Neural cell (in vitro differentiated cells): ENCODE results near the gene APEX1.

Experiments used
- EZH2 ChIP-seq: fragments of 200-600, 300-800 bp; shearing (Covaris generic), sonication (generic); IDR thresholded peaks from 2 replicates; pipeline ENCODE4 v1.6.1; 2014; ENCODE audit warnings: antibody characterized with exemption, low read length, borderline replicate concordance, mild to moderate bottlenecking; ENCODE audit not compliant: insufficient read depth, poor library complexity, severe bottlenecking
- MXI1 ChIP-seq: fragments of 450-650 bp; conservative IDR thresholded peaks from 2 replicates; pipeline ENCODE4 v1.6.1; 2014; ENCODE audit warnings: antibody characterized with exemption, mild to moderate bottlenecking; ENCODE audit not compliant: poor library complexity, severe bottlenecking
- POLR2AphosphoS5 ChIP-seq: IDR thresholded peaks from 2 replicates; pipeline ENCODE4 v1.6.1; 2012
- RAD21 ChIP-seq: fragments of 450-650 bp; conservative IDR thresholded peaks from 2 replicates; pipeline ENCODE4 v1.6.1; 2014; ENCODE audit warnings: antibody characterized with exemption, mild to moderate bottlenecking, moderate library complexity
- SMC3 ChIP-seq: fragments of 450-650 bp; conservative IDR thresholded peaks from 2 replicates; pipeline ENCODE4 v1.6.1; 2014; ENCODE audit warnings: antibody characterized with exemption, mild to moderate bottlenecking, moderate library complexity; ENCODE audit not compliant: poor library complexity
- TAF1 ChIP-seq: IDR thresholded peaks from 2 replicates; pipeline ENCODE4 v1.6.1; 2012; ENCODE audit warnings: low read depth
- TF ChIP-seq, protein P1 (sequence below): fragments of 450-650 bp; IDR thresholded peaks from 2 replicates; pipeline ENCODE4 v1.5.1; 2014; ENCODE audit warnings: antibody characterized with exemption, mild to moderate bottlenecking, moderate library complexity; ENCODE audit not compliant: poor library complexity, severe bottlenecking
- TF ChIP-seq, protein P2 (sequence below): IDR thresholded peaks from 2 replicates; pipeline ENCODE4 v1.6.1; 2012; ENCODE audit warnings: borderline replicate concordance

DNA sequence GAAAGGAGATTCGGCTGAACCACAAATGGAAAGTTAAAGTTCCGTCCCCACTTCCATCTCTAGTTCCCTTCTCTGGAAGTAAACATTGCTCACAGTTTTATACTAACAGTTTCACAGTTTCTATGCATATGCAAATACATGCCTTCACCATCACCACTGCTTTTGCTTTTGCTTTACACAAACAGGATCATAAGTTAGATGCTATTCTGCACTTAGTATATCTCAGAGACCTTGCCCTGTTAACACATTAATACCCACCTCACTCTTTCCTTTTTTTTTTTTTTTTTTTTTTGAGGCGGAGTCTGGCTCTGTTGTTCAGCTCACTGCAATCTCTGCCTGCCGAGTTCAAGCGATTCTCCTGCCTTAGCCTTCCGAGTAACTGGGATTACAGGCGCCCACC lies 42.6 kb upstream of the APEX1 start:
- TF ChIP-seq EZH2 (no peak), TAF1 (no peak), RAD21 (no peak), POLR2AphosphoS5 (no peak), MXI1 (no peak), SMC3 (no peak)
- TF ChIP-seq, protein P1, sequence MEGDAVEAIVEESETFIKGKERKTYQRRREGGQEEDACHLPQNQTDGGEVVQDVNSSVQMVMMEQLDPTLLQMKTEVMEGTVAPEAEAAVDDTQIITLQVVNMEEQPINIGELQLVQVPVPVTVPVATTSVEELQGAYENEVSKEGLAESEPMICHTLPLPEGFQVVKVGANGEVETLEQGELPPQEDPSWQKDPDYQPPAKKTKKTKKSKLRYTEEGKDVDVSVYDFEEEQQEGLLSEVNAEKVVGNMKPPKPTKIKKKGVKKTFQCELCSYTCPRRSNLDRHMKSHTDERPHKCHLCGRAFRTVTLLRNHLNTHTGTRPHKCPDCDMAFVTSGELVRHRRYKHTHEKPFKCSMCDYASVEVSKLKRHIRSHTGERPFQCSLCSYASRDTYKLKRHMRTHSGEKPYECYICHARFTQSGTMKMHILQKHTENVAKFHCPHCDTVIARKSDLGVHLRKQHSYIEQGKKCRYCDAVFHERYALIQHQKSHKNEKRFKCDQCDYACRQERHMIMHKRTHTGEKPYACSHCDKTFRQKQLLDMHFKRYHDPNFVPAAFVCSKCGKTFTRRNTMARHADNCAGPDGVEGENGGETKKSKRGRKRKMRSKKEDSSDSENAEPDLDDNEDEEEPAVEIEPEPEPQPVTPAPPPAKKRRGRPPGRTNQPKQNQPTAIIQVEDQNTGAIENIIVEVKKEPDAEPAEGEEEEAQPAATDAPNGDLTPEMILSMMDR, result no peak
- TF ChIP-seq, protein P2, sequence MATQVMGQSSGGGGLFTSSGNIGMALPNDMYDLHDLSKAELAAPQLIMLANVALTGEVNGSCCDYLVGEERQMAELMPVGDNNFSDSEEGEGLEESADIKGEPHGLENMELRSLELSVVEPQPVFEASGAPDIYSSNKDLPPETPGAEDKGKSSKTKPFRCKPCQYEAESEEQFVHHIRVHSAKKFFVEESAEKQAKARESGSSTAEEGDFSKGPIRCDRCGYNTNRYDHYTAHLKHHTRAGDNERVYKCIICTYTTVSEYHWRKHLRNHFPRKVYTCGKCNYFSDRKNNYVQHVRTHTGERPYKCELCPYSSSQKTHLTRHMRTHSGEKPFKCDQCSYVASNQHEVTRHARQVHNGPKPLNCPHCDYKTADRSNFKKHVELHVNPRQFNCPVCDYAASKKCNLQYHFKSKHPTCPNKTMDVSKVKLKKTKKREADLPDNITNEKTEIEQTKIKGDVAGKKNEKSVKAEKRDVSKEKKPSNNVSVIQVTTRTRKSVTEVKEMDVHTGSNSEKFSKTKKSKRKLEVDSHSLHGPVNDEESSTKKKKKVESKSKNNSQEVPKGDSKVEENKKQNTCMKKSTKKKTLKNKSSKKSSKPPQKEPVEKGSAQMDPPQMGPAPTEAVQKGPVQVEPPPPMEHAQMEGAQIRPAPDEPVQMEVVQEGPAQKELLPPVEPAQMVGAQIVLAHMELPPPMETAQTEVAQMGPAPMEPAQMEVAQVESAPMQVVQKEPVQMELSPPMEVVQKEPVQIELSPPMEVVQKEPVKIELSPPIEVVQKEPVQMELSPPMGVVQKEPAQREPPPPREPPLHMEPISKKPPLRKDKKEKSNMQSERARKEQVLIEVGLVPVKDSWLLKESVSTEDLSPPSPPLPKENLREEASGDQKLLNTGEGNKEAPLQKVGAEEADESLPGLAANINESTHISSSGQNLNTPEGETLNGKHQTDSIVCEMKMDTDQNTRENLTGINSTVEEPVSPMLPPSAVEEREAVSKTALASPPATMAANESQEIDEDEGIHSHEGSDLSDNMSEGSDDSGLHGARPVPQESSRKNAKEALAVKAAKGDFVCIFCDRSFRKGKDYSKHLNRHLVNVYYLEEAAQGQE, result no peak
